SK-N-SH treated with all-trans-retinoic acid at 6 μM for 48 hours (cell line): ENCODE data around the gene MTTP.

Source experiments
- OSR1 ChIP-seq: fragments of 250-450 bp; sonication (Bioruptor Pico); IDR thresholded peaks from 2 replicates; pipeline ENCODE4 v1.8.0; 2022; ENCODE audit warnings: moderate library complexity, mild to moderate bottlenecking, inconsistent platforms
- TCF4 ChIP-seq: fragments of 250-450 bp; sonication (Bioruptor Pico); IDR thresholded peaks from 2 replicates; pipeline ENCODE4 v1.8.0; 2021; ENCODE audit warnings: mild to moderate bottlenecking, moderate library complexity, borderline replicate concordance

GRCh38 chr4:99615170-99615820 lies 40.7 kb downstream of the MTTP start:
- TF ChIP-seq TCF4 (CRISPR knock-in tag) (no peak), OSR1 (no peak)
